GM20000 (cell line): ENCODE results near the gene ARSK.

Source experiments
- DNase-seq: peaks from one replicate; pipeline ENCODE4 v3.0.0; 2012; ENCODE audit warnings: low spot score
- CTCF ChIP-seq: IDR thresholded peaks from 2 replicates; pipeline ENCODE4 v1.5.1; 2012; ENCODE audit warnings: mild to moderate bottlenecking, control low read depth; ENCODE audit errors: extremely low read depth, missing control alignments

The ARSK gene

GRCh38 chr5:95647886-95648860 is 93.3 kb downstream of the ARSK start:
- DNase-seq = no peak
- TF ChIP-seq CTCF = no peak

GRCh38 chr5:95649274-95649673 is 94.4 kb downstream of the ARSK start:
- no peak for TF ChIP-seq CTCF
- no peak for DNase-seq

GRCh38 chr5:95649842-95650620 is 95.1 kb downstream of the ARSK start:
- DNase-seq = no peak
- TF ChIP-seq CTCF = no peak

GRCh38 chr5:95652849-95653248 is 97.9 kb downstream of the ARSK start:
- DNase-seq = no peak
- no peak for TF ChIP-seq CTCF

GRCh38 chr5:95654196-95654595 is 99.3 kb downstream of the ARSK start:
- no peak for DNase-seq
- TF ChIP-seq CTCF = no peak
